ENCODE measurements around the gene IGF1R.
"Not testable (repeated sequence)": the region's sequence is repeated elsewhere in the genome, so short reads cannot be mapped to it uniquely, and the experiment has no call there.

IGF1R gene

DNA sequence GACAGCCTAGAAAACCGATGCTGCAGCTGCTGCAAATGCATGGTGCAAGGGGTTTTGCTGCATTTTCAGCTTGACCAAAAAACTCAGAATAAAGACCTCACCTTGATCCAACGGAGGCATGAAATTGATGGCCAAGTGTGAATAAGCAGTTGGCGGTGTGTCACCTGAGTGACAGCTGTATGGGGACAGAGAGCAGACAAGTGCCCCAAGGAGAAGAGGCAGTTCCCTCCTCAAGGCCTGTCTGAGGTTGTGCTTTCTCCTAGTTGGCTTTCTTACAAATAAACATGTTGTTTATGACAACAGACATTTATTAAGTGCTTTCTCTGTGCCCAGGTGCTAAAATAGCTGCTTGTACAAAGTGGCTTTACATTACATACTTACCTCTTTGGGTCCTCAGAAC, 349.0 kb downstream of the IGF1R start:
- no peak for DNase-seq (ENCODE audit: low read depth in 2 of 2)

- DNase-seq (ENCODE audit: low read depth in 2 of 2) = no peak
Measured at GRCh38 chr15:98997755-98998154, 349.4 kb downstream of the IGF1R start.

- DNase-seq (ENCODE audit: low read depth in 2 of 2) = no peak
Measured at GRCh38 chr15:98998279-98998678, 349.9 kb downstream of the IGF1R start.

DNA sequence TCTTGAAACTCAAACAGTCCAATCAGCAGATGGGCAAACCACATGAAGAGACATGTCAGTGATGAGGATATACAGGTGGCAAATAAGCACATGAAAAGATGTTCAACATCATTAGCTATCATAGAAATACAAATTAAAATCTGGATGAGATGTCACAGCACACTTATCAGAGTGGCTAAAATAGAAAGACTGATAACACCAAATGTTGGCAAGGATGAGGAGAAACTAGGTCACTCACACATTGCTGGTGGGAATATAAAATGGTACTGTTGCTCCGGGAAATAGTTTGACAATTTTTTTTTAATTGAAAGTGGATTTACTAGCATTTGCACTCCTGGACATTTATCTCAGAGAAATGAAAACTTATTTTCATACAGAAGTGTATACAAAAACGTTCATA, 350.9 kb downstream of the IGF1R start:
- no peak for DNase-seq (ENCODE audit: low read depth in 2 of 2)

DNA sequence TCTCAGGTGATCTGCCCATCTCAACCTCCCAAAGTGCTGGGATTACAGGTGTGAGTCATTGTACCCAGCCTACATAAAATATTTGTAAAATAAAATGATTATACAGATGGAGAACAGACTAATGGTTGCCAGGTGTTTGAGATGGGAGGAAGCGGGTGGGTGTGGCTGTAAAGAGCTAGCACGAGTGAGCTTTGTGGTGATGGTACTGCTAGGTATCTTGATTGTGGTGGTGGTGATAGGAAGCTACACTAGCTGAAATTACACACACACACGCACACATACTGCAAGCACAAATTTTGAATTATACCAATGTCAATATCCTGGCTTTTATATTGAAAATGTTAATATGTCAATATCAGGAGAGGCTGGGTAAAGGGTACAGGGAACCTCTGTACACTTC, 353.9 kb downstream of the IGF1R start:
- no peak for DNase-seq (ENCODE audit: low read depth in 2 of 2)

DNA sequence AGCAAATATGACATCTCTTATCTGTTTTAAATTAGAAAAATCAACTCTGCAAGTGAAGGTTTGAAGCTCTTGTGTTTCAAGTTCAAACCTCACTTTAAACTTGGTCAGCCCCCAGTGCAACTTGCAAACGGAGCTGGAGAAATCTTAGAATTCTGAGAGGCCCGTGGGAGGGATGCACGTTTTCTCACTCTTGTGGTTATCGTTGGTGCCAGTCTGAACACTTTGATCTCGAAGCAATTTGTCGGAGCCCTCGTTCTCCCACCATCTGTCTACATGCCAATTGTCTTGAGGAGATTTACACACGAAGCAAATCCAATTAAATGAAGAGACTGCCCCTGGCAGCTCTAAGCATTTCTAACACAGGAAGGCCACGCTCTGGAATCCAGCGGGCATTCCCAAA, 355.0 kb downstream of the IGF1R start:
- not testable (repeated sequence) for DNase-seq (ENCODE audit: low read depth in 2 of 2)

GRCh38 chr15:99004998-99005974, 356.9 kb downstream of the IGF1R start:
- not testable (repeated sequence) for DNase-seq (ENCODE audit: low read depth in 2 of 2)

GRCh38 chr15:99006146-99006545, 357.8 kb downstream of the IGF1R start:
- DNase-seq (ENCODE audit: low read depth in 2 of 2) = no peak

DNA sequence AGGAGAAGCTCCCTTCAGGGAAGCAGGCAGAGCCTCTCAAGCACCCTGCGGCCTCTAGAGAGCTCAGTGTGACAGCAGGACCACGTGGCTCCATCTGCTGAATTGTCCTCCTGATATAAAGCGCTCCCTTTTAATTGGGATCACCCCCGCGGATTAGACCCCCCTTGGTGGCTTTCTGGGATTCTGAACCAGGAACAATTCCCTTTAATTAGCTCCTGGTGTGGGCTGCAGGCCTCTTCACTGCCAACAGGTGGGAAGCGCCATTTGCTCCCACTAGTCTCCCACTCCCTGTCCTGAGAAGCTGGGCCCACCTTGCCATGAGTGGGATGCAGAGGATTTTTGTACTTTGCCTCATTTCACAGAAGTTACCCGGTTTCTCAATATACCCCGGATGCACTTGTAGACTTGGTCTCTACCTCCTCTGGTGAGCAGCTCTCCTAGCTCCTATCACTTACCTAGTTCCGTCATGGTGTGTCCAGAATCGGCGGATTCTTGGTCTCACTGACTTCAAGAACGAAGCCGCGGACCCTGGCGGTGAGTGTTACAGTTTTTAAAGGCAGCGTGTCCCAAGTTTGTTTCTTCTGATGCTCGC, 358.7 kb downstream of the IGF1R start:
- no peak for DNase-seq (ENCODE audit: low read depth in 2 of 2)

DNA sequence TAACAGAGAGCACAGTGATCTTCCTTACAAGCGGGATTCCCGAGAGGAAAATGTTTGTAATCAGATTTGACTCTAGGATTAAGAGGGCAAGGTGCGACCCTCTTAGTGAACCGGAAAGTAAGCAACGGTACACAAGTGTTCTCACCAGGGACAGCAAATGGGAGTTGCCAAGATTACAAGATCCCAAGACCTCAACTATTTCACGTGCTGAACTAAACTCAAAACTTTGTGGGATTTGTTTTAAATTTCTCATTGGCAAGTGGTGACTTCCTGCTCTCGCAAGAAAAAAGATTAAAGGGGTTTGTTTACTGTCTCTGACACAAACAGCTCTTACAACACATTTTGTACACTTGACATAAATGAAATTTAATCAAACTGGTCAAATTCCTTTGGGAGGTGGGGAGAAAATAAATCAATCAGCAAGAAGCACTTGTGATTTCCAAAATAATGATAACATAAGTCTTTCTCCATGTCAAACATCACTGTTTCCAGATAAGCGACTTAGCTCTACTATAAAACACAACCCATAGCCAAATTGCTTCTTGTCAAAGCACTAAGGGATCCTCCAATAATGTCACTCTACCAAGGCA, 361.5 kb downstream of the IGF1R start:
- no peak for DNase-seq (ENCODE audit: low read depth in 2 of 2)

DNA sequence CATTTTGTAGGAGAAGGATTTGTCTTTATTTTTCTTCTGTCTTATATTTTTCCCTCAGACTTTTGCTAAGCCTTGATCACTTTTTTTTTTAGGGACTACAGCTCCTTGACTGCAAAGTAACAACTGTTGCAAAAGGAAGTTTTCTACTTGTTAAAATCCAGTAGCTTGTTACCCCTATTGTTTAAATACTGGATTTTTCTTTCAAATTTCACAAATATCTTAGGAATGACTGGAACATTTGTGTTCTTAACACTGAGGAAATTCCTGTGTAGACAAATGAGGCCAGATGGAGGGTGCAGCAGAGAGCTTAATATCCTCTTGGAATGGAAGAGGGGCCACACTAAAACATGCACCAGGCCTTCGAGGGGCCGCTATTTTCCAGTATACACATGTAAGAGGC, 362.4 kb downstream of the IGF1R start:
- DNase-seq (ENCODE audit: low read depth in 2 of 2) = no peak

Data from stimulated activated CD4-positive, alpha-beta T cell treated with anti-CD3 and anti-CD28 coated beads, Interleukin-1b, Interleukin-23, amount 100 ng/mL, for 4 hours (primary cell).